C1 segment of cervical spinal cord (tissue), 14 donors: ENCODE results near the gene CST7.

Source experiments
- DNase-seq, 14 donors: peaks; one replicate each; lab custom pipeline; 2025; lab: John Stamatoyannopoulos, UW

Gene CST7

GRCh38 chr20:25003002-25003401 is 53.9 kb downstream of the CST7 start:
- no peak for DNase-seq

GRCh38 chr20:25005220-25005619 is 56.2 kb downstream of the CST7 start:
- peak in 4 of 14 donors; percentile 19 to 90 (median 34) for DNase-seq

GRCh38 chr20:25005661-25006060 is 56.6 kb downstream of the CST7 start:
- DNase-seq, result no peak

GRCh38 chr20:25006431-25007167 is 57.5 kb downstream of the CST7 start:
- no peak for DNase-seq

GRCh38 chr20:25007491-25008305 is 58.6 kb downstream of the CST7 start:
- no peak for DNase-seq

- DNase-seq, result no peak
These were observed 59.5 kb downstream of the CST7 start for GRCh38 chr20:25008388-25009217.
